Measurements from ENCODE around the gene MAP2K3.

MAP2K3 gene

GRCh38 chr17:21279582-21279981 is 4.9 kb upstream of the MAP2K3 start (continued):
- TF ChIP-seq PPARA (CRISPR knock-in tag; IDR thresholded peaks at IDR 0.05; ENCODE audit: borderline replicate concordance), result no peak
- TF ChIP-seq RARB (CRISPR knock-in tag; IDR thresholded peaks at IDR 0.05), result no peak
- TF ChIP-seq ZFP3 (CRISPR knock-in tag; IDR thresholded peaks at IDR 0.05), result no peak
- TF ChIP-seq TSHZ2 (CRISPR knock-in tag; IDR thresholded peaks at IDR 0.05), result no peak
- TF ChIP-seq PATZ1 (CRISPR knock-in tag; IDR thresholded peaks at IDR 0.05; ENCODE audit: borderline replicate concordance), result no peak

GRCh38 chr17:21280081-21280518 is 4.4 kb upstream of the MAP2K3 start:
- TF ChIP-seq TCF4 (CRISPR knock-in tag; IDR thresholded peaks at IDR 0.05; ENCODE audit: borderline replicate concordance) (0 out of 2 replicates have a peak, but pooled peaks have one; percentile 29), ZNF565 (CRISPR knock-in tag; conservative IDR thresholded peaks at IDR 0.05; ENCODE audit: low read depth) (no peak)
- ATAC-seq, result peak; percentile 68

GRCh38 chr17:21282231-21282630 is 2.3 kb upstream of the MAP2K3 start:
- ATAC-seq, result peak; percentile 17
- TF ChIP-seq CSRNP3 (CRISPR knock-in tag; IDR thresholded peaks at IDR 0.05), result no peak
- TF ChIP-seq ZNF70 (CRISPR knock-in tag; IDR thresholded peaks at IDR 0.05), result peak; percentile 38; the same call in 1 of the 2 replicates
- peak; percentile 100 for TF ChIP-seq ZFP3 (CRISPR knock-in tag; IDR thresholded peaks at IDR 0.05)

- TF ChIP-seq TSHZ2 (CRISPR knock-in tag; IDR thresholded peaks at IDR 0.05), result no peak
- no peak for TF ChIP-seq TCF4 (CRISPR knock-in tag; IDR thresholded peaks at IDR 0.05; ENCODE audit: borderline replicate concordance)
- no peak for TF ChIP-seq PPARA (CRISPR knock-in tag; IDR thresholded peaks at IDR 0.05; ENCODE audit: borderline replicate concordance)
- no peak for TF ChIP-seq ZFP30 (CRISPR knock-in tag; IDR thresholded peaks at IDR 0.05)
- TF ChIP-seq ESRRG (CRISPR knock-in tag; IDR thresholded peaks at IDR 0.05), result no peak
- no peak for TF ChIP-seq POU6F1 (CRISPR knock-in tag; IDR thresholded peaks at IDR 0.05; ENCODE audit: borderline replicate concordance, low read depth)
- TF ChIP-seq ZC3H10 (CRISPR knock-in tag; IDR thresholded peaks at IDR 0.05), result no peak
- no peak for TF ChIP-seq TOX (CRISPR knock-in tag; IDR thresholded peaks at IDR 0.05; ENCODE audit: borderline replicate concordance)
- TF ChIP-seq ZFP3 (CRISPR knock-in tag; IDR thresholded peaks at IDR 0.05), result no peak
- no peak for TF ChIP-seq BACH2 (CRISPR knock-in tag; IDR thresholded peaks at IDR 0.05; ENCODE audit: borderline replicate concordance)
- TF ChIP-seq CREB5 (CRISPR knock-in tag; IDR thresholded peaks at IDR 0.05; ENCODE audit: low read depth), result no peak
- no peak for TF ChIP-seq ZNF70 (CRISPR knock-in tag; IDR thresholded peaks at IDR 0.05)
- no peak for TF ChIP-seq ZNF565 (CRISPR knock-in tag; conservative IDR thresholded peaks at IDR 0.05; ENCODE audit: low read depth)
- no peak for TF ChIP-seq ISL1 (CRISPR knock-in tag; IDR thresholded peaks at IDR 0.05)
- no peak for ATAC-seq
Observed at GRCh38 chr17:21282850-21283249, 1.7 kb upstream of the MAP2K3 start.
